OCI-LY1 (cell line): ENCODE measurements around the gene TRPM5.

Source experiments
- H2AFZ ChIP-seq: fragments of 200-600 bp; sonication (generic), shearing (Covaris generic); 2 replicates; pipeline ENCODE4 v1.6.0; 2014; ENCODE audit warnings: antibody characterized with exemption, mild to moderate bottlenecking, low read length
- H3F3A ChIP-seq: fragments of 200-600 bp; sonication (generic), shearing (Covaris generic); 2 replicates; pipeline ENCODE4 v1.6.0; 2014; ENCODE audit warnings: mild to moderate bottlenecking, antibody characterized with exemption, low read length, moderate library complexity; ENCODE audit not compliant: insufficient read depth
- H3K27ac ChIP-seq: fragments of 200-600 bp; sonication (generic); 2 replicates; pipeline ENCODE4 v1.5.1; 2014; ENCODE audit warnings: low read length, mixed run types, mild to moderate bottlenecking, low read depth; ENCODE audit not compliant: poor library complexity, severe bottlenecking
- H3K27me3 ChIP-seq: fragments of 200-600 bp; sonication (generic); 2 replicates; pipeline ENCODE4 v1.6.0; 2014; ENCODE audit warnings: antibody characterized with exemption, mild to moderate bottlenecking, low read length, moderate library complexity; ENCODE audit not compliant: insufficient read depth
- H3K36me3 ChIP-seq: fragments of 200-600 bp; sonication (generic); 2 replicates; pipeline ENCODE4 v1.6.1; 2014; ENCODE audit warnings: mild to moderate bottlenecking, antibody characterized with exemption, low read length, moderate library complexity, mixed read lengths; ENCODE audit not compliant: insufficient read depth
- H3K4me1 ChIP-seq: fragments of 200-600 bp; sonication (generic); 2 replicates; pipeline ENCODE4 v1.5.1; 2014; ENCODE audit warnings: mild to moderate bottlenecking, low read length, moderate library complexity; ENCODE audit not compliant: insufficient read depth, severe bottlenecking
- H3K4me2 ChIP-seq: fragments of 200-600 bp; sonication (generic), shearing (Covaris generic); 2 replicates; pipeline ENCODE4 v1.6.1; 2014; ENCODE audit warnings: low read length
- H3K4me3 ChIP-seq: fragments of 200-600 bp; sonication (generic); 2 replicates; pipeline ENCODE4 v1.5.1; 2014; ENCODE audit warnings: low read length, low read depth, mild to moderate bottlenecking, mixed read lengths; ENCODE audit not compliant: poor library complexity, severe bottlenecking
- H3K79me2 ChIP-seq: fragments of 200-600 bp; shearing (Covaris generic); 2 replicates; pipeline ENCODE4 v1.6.1; 2016; ENCODE audit warnings: mixed run types, low read length, mixed read lengths; ENCODE audit not compliant: insufficient read depth
- H3K9ac ChIP-seq: fragments of 200-600 bp; sonication (generic), shearing (Covaris generic); 2 replicates; pipeline ENCODE4 v1.6.1; 2014; ENCODE audit warnings: mild to moderate bottlenecking, low read length, mixed read lengths
- H3K9me2 ChIP-seq: fragments of 200-600 bp; sonication (generic), shearing (Covaris generic); 2 replicates; pipeline ENCODE4 v1.6.1; 2014; ENCODE audit warnings: low read depth, mild to moderate bottlenecking, low read length, mixed read lengths
- H3K9me3 ChIP-seq: fragments of 200-600 bp; shearing (Covaris generic); 2 replicates; pipeline ENCODE4 v1.6.1; 2014; ENCODE audit warnings: low read length, mixed read lengths
- H4K20me1 ChIP-seq: fragments of 200-600 bp; sonication (generic), shearing (Covaris generic); 2 replicates; pipeline ENCODE4 v1.6.0; 2016; ENCODE audit warnings: mild to moderate bottlenecking, low read length; ENCODE audit not compliant: insufficient read depth
- CTCF ChIP-seq: fragments of 200-600 bp; sonication (generic), shearing (Covaris generic); IDR thresholded peaks from 2 replicates; pipeline ENCODE4 v1.5.1; 2017; ENCODE audit warnings: mild to moderate bottlenecking, antibody characterized with exemption, low read length, moderate library complexity, mixed read lengths
- EZH2 ChIP-seq: fragments of 200-600 bp; sonication (generic), shearing (Covaris generic); IDR thresholded peaks from 2 replicates; pipeline ENCODE4 v1.8.0; 2017; ENCODE audit warnings: borderline replicate concordance, mixed run types, mild to moderate bottlenecking, antibody characterized with exemption, low read length, moderate library complexity, mixed read lengths

Gene TRPM5

GRCh38 chr11:2415171-2415570 is 29.1 kb downstream of the TRPM5 start:
- Histone ChIP-seq H3K9ac (no peak overlapping the region), H3K79me2 (no peaks in the 10 kb centered on the region), H3K27me3 (peaks cover 4% of the 10 kb centered on the region; the same call in 1 of the 2 replicates), H3F3A (no peaks in the 10 kb centered on the region), H3K9me3 (no peaks in the 10 kb centered on the region), H4K20me1 (no peaks in the 10 kb centered on the region), H2AFZ (no peak overlapping the region), H3K4me3 (no peak overlapping the region), H3K27ac (no peak overlapping the region), H3K4me2 (no peak overlapping the region), H3K4me1 (no peaks in the 10 kb centered on the region), H3K36me3 (no peaks in the 10 kb centered on the region), H3K9me2 (no peaks in the 10 kb centered on the region)
- no peak for TF ChIP-seq CTCF
- TF ChIP-seq EZH2, result no peak

- H3K9ac ChIP-seq, result no peak overlapping the region
- no peak for TF ChIP-seq CTCF
- TF ChIP-seq EZH2, result no peak
- no peak overlapping the region for H3K4me3 ChIP-seq
- no peaks in the 10 kb centered on the region for H3K4me1 ChIP-seq
- H2AFZ ChIP-seq, result no peak overlapping the region
- no peaks in the 10 kb centered on the region for H3K9me2 ChIP-seq
- H3K27ac ChIP-seq, result no peak overlapping the region
- no peaks in the 10 kb centered on the region for H3K9me3 ChIP-seq
- no peaks in the 10 kb centered on the region for H3F3A ChIP-seq
- H4K20me1 ChIP-seq, result no peaks in the 10 kb centered on the region
- H3K27me3 ChIP-seq, result peaks cover 4% of the 10 kb centered on the region; the same call in 1 of the 2 replicates
- no peaks in the 10 kb centered on the region for H3K36me3 ChIP-seq
- no peak overlapping the region for H3K4me2 ChIP-seq
- no peaks in the 10 kb centered on the region for H3K79me2 ChIP-seq
Observed at GRCh38 chr11:2414616-2415015, 29.7 kb downstream of the TRPM5 start.

GRCh38 chr11:2413742-2414579 is 30.4 kb downstream of the TRPM5 start:
- Histone ChIP-seq H4K20me1 (no peaks in the 10 kb centered on the region), H3K4me2 (no peak overlapping the region), H2AFZ (no peak overlapping the region), H3K4me3 (no peak overlapping the region), H3K9me2 (no peaks in the 10 kb centered on the region), H3F3A (no peaks in the 10 kb centered on the region), H3K4me1 (no peaks in the 10 kb centered on the region), H3K27me3 (peaks cover 4% of the 10 kb centered on the region; the same call in 1 of the 2 replicates), H3K27ac (no peak overlapping the region), H3K9me3 (no peaks in the 10 kb centered on the region), H3K79me2 (no peaks in the 10 kb centered on the region), H3K36me3 (no peaks in the 10 kb centered on the region), H3K9ac (no peak overlapping the region)
- no peak for TF ChIP-seq EZH2
- TF ChIP-seq CTCF, result no peak
